B cell (primary cell): ENCODE results near the gene PMM1. TPM values are rescaled to one million over a fixed set of nuclear protein-coding genes. Genes with fewer than 3 reads are reported as not detected.
"Not testable (repeated sequence)": the region's sequence is repeated elsewhere in the genome, so short reads cannot be mapped to it uniquely, and the experiment has no call there.

ENCODE experiments used
- ATAC-seq: fragments of 200-7000 bp; cut with Tn5 transposase; one replicate; pipeline ENCODE4 v1.10.0; 2021; ENCODE audit warnings: low read depth, mild to moderate bottlenecking, moderate number of reproducible peaks, moderate library complexity
- CTCF ChIA-PET: fragments of 350-600 bp; sonication (Branson Sonifier 250); formaldehyde crosslinking; loops from one replicate; lab custom pipeline; 2021; ENCODE audit warnings: antibody characterized with exemption, inconsistent platforms; lab: Charles Lee
- POLR2A ChIA-PET: fragments of 350-600 bp; sonication (Branson Sonifier 250); formaldehyde crosslinking; loops from one replicate; lab custom pipeline; 2021; ENCODE audit warnings: antibody characterized with exemption; lab: Charles Lee
- DNase-seq: peaks from one replicate; pipeline ENCODE4 v3.0.0; 2013
- H2AFZ ChIP-seq: 2 replicates; pipeline ENCODE4 v1.6.1; 2012; ENCODE audit warnings: mild to moderate bottlenecking, low read depth, low read length; ENCODE audit not compliant: insufficient read depth, poor library complexity, severe bottlenecking
- H3K27ac ChIP-seq, 2 donors: 1 replicate in 1 of 2; 2 replicates in 1 of 2; pipeline ENCODE4 v1.5.1; 2012 to 2013; ENCODE audit warnings: low read length in 2 of 2, mild to moderate bottlenecking in 2 of 2, moderate library complexity in 1 of 2
- H3K27me3 ChIP-seq, 4 experiments: fragments of 200-600 bp in 1 of 4; sonication (generic) in 1 of 4; replicated peaks in 1 of 4; 1 replicate in 2 of 4; 2 replicates in 2 of 4; pipeline versions ENCODE4 v1.6.1 to v1.7.0; 2013 to 2016; ENCODE audit warnings: low read length in 3 of 4, mild to moderate bottlenecking in 2 of 4, mixed read lengths in 1 of 4, moderate library complexity in 1 of 4; ENCODE audit not compliant: insufficient read depth in 4 of 4, control insufficient read depth in 3 of 4; ENCODE audit errors: control extremely low read depth in 1 of 4
- H3K36me3 ChIP-seq, 2 experiments: replicated peaks in 1 of 2; 1 replicate in 1 of 2; 2 replicates in 1 of 2; pipeline versions ENCODE4 v1.6.1 to v1.7.1; 2013; ENCODE audit warnings: low read length in 1 of 2; ENCODE audit not compliant: insufficient read depth in 2 of 2, control insufficient read depth in 1 of 2; ENCODE audit errors: control extremely low read depth in 1 of 2, extremely low read depth in 1 of 2
- H3K4me1 ChIP-seq, 2 donors: fragments of 200-600 bp in 1 of 2; sonication (generic) in 1 of 2; 1 replicate in 1 of 2; 2 replicates in 1 of 2; pipeline versions ENCODE4 v1.5.1 to v1.6.1; 2013 to 2017; ENCODE audit warnings: low read length in 2 of 2; ENCODE audit not compliant: control insufficient read depth in 2 of 2, insufficient read depth in 2 of 2
- H3K4me2 ChIP-seq: replicated peaks from 2 replicates; pipeline ENCODE3; 2012; ENCODE audit warnings: mild to moderate bottlenecking, low read depth, low read length; ENCODE audit not compliant: poor library complexity, severe bottlenecking
- H3K4me3 ChIP-seq, 5 experiments: fragments of 200-600 bp in 1 of 5; sonication (generic) in 1 of 5; 1 replicate in 3 of 5; 2 replicates in 2 of 5; pipeline versions ENCODE4 v1.5.1 to v1.7.0; 2011 to 2016; ENCODE audit warnings: low read length in 4 of 5, mild to moderate bottlenecking in 4 of 5, low read depth in 2 of 5, control low read depth in 1 of 5, moderate library complexity in 1 of 5; ENCODE audit not compliant: insufficient read depth in 1 of 5; ENCODE audit errors: control extremely low read depth in 1 of 5, extremely low read depth in 1 of 5
- H3K79me2 ChIP-seq: fragments of 200-600 bp; sonication (generic); one replicate; pipeline ENCODE4 v1.6.0; 2016; ENCODE audit warnings: low read length; ENCODE audit not compliant: control insufficient read depth, insufficient read depth
- H3K9ac ChIP-seq: fragments of 200-600 bp; sonication (generic); 2 replicates; pipeline ENCODE4 v1.6.1; 2017; ENCODE audit warnings: mild to moderate bottlenecking, low read length, moderate library complexity
- H3K9me3 ChIP-seq, 3 donors: one replicate each; pipeline versions ENCODE4 v1.6.1 to v1.7.1; 2013; ENCODE audit warnings: low read length in 2 of 3; ENCODE audit not compliant: control insufficient read depth in 2 of 3, insufficient read depth in 1 of 3; ENCODE audit errors: control extremely low read depth in 1 of 3
- H4K20me1 ChIP-seq: 2 replicates; pipeline ENCODE4 v1.6.0; 2012; ENCODE audit warnings: mild to moderate bottlenecking, low read length; ENCODE audit not compliant: insufficient read depth, control insufficient read depth, poor library complexity, severe bottlenecking
- H3K27ac Mint-ChIP-seq: one replicate; pipeline ENCODE4 v1.8.0; 2021; ENCODE audit warnings: mixed read lengths
- H3K27me3 Mint-ChIP-seq: one replicate; pipeline ENCODE4 v1.8.0; 2021; ENCODE audit warnings: mixed read lengths
- H3K4me1 Mint-ChIP-seq: one replicate; pipeline ENCODE4 v1.8.0; 2021; ENCODE audit warnings: mixed read lengths
- H3K4me3 Mint-ChIP-seq: one replicate; pipeline ENCODE4 v1.8.0; 2021; ENCODE audit warnings: mixed read lengths
- H3K9me3 Mint-ChIP-seq: one replicate; pipeline ENCODE4 v1.8.0; 2022; ENCODE audit warnings: mixed read lengths; ENCODE audit not compliant: insufficient read depth
- EZH2 ChIP-seq: IDR thresholded peaks from 2 replicates; pipeline ENCODE4 v1.6.1; 2012; ENCODE audit warnings: borderline replicate concordance, low read depth, mild to moderate bottlenecking, moderate library complexity, low read length; ENCODE audit not compliant: insufficient read depth, poor library complexity, severe bottlenecking
- WGBS: methylation state at CpG from one replicate; pipeline ENCODE4 v1.1.5; 2013; ENCODE audit warnings: missing lambda C conversion rate; ENCODE audit not compliant: insufficient coverage; 5-methylcytosine and 5-hydroxymethylcytosine counted together
- intact Hi-C: fragments of 100-400 bp; cut with micrococcal nuclease; formaldehyde crosslinking; loops from one replicate; pipeline ENCODE4 v1.10.0; 2022
- polyA plus RNA-seq: library from polyadenylated mRNA; depleted of rRNA; stranded (reverse); fragments of >200 nt; gene quantifications from 2 replicates; pipeline ENCODE4 v1.2.3, GENCODE V29; 2012
- total RNA-seq, 2 donors: library from RNA; stranded (reverse); fragments of 120-200 nt in 1 of 2; gene quantifications; 1 replicate in 1 of 2; 2 replicates in 1 of 2; pipeline versions ENCODE4 v1.2.3 to v1.2.4, GENCODE V29; 2013 to 2022
- TF ChIP-seq, protein P1 (sequence below): fragments of 200-600 bp; IDR thresholded peaks from one replicate; pipeline ENCODE4 v1.8.0; 2022; ENCODE audit warnings: antibody characterized with exemption, mild to moderate bottlenecking

PMM1 gene
- total and polyA plus RNA-seq, 2 donors (not counting 1 experiment from before 2014, with no cell fraction given): 23.3 to 24.8 TPM

DNA sequence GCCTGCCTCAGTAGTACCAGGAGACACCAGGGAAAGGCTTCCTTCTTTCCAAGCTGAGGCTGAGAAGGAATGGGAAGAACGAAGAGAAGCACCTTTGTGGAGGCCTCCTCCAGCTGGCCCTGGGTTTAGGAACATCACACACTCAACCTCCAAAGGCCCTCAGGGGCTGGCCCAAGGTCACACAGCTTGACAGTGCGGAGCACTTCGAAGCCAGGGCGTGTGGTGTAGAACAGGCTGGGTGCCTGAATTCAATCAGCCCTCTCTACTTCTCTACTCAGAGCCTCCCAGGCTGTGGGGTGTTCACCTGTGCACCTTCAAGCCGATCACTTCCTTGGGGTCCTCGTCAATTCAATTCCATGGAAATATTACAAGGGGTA lies 29.6 kb downstream of the PMM1 start:
- H3K27ac ChIP-seq: no peak overlapping the region
- H3K36me3 ChIP-seq: no peaks in the 10 kb centered on the region
- no peaks in the 10 kb centered on the region for H3K4me1 ChIP-seq
- intact Hi-C loops: no loop called here
- no peaks in the 10 kb centered on the region for H3K9me3 ChIP-seq
- WGBS: 85% methylated on average over 5 of the region's 6 CpGs
- TF ChIP-seq, protein P1, sequence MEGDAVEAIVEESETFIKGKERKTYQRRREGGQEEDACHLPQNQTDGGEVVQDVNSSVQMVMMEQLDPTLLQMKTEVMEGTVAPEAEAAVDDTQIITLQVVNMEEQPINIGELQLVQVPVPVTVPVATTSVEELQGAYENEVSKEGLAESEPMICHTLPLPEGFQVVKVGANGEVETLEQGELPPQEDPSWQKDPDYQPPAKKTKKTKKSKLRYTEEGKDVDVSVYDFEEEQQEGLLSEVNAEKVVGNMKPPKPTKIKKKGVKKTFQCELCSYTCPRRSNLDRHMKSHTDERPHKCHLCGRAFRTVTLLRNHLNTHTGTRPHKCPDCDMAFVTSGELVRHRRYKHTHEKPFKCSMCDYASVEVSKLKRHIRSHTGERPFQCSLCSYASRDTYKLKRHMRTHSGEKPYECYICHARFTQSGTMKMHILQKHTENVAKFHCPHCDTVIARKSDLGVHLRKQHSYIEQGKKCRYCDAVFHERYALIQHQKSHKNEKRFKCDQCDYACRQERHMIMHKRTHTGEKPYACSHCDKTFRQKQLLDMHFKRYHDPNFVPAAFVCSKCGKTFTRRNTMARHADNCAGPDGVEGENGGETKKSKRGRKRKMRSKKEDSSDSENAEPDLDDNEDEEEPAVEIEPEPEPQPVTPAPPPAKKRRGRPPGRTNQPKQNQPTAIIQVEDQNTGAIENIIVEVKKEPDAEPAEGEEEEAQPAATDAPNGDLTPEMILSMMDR: no peak
- no peak for TF ChIP-seq EZH2
- no peak overlapping the region for H3K4me2 ChIP-seq
- Mint-ChIP-seq H3K4me3 (no peak overlapping the region), H3K27ac (no peak overlapping the region), H3K27me3 (peaks cover 42% of the 10 kb centered on the region), H3K4me1 (no peaks in the 10 kb centered on the region), H3K9me3 (no peaks in the 10 kb centered on the region)
- ChIA-PET POLR2A (interaction anchor here (0.6 kb wide), 1 partner anchor 455 kb away, joined by 8 read pairs; no protein-coding TSS in a partner anchor), CTCF (no interaction called here)
- peaks cover 0 to 38% (median 6%) of the 10 kb centered on the region in 4 experiments for H3K27me3 ChIP-seq
- no peaks in the 10 kb centered on the region for H3K79me2 ChIP-seq
- H3K9ac ChIP-seq: no peak overlapping the region
- no peak overlapping the region for H2AFZ ChIP-seq
- no peak overlapping the region for H3K4me3 ChIP-seq
- H4K20me1 ChIP-seq: no peaks in the 10 kb centered on the region
- no peak for ATAC-seq
- DNase-seq: no peak

DNA sequence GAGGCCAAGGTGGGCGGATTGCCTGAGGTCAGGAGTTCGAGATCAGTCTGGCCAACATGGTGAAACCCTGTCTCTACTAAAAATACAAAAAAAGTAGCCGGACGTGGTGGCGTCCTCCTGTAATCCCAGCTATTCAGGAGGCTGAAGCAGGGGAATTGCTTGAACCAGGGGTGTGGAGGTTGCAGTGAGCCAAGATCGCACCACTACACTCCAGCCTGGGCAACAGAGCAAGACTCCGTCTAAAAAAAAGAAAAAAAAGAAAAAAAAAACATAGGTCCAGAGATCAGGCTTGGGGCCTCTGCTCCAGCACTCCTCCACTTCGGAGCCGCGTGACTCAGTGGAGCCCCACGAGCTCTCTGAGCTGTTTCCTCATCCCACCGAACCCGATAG lies 31.4 kb downstream of the PMM1 start:
- peaks cover 38% of the 10 kb centered on the region for H3K27me3 Mint-ChIP-seq
- H3K9me3 ChIP-seq, H3K4me3 ChIP-seq, H3K4me1 Mint-ChIP-seq, H3K9ac ChIP-seq, H3K4me2 ChIP-seq, H3K79me2 ChIP-seq, H3K4me3 Mint-ChIP-seq, H2AFZ ChIP-seq, intact Hi-C loops, H3K27ac ChIP-seq, POLR2A ChIA-PET, H4K20me1 ChIP-seq, H3K36me3 ChIP-seq, H3K9me3 Mint-ChIP-seq, ATAC-seq, H3K4me1 ChIP-seq, DNase-seq, H3K27ac Mint-ChIP-seq: not testable (repeated sequence)
- CTCF ChIA-PET: interaction anchor here (0.6 kb wide), 1 partner anchor 158 kb away, joined by 3 read pairs; no protein-coding TSS in a partner anchor
- 93% methylated on average over 8 of the region's 13 CpGs for WGBS
- peaks cover 0 to 40% (median 6%) of the 10 kb centered on the region in 4 experiments for H3K27me3 ChIP-seq
